Neutrophil (primary cell): ENCODE measurements around the gene AKT3.
"Not testable (repeated sequence)": the region's sequence is repeated elsewhere in the genome, so short reads cannot be mapped to it uniquely, and the experiment has no call there.

Experiments used
- H3K27ac ChIP-seq: fragments of 200-600 bp; sonication (generic); 2 replicates; pipeline ENCODE4 v1.5.1; 2016; ENCODE audit warnings: mild to moderate bottlenecking, moderate library complexity
- H3K27me3 ChIP-seq: fragments of 200-600 bp; sonication (generic); 2 replicates; pipeline ENCODE4 v1.6.0; 2016; ENCODE audit warnings: mild to moderate bottlenecking
- H3K36me3 ChIP-seq: fragments of 200-600 bp; sonication (generic); 2 replicates; pipeline ENCODE4 v1.5.1; 2017
- H3K4me1 ChIP-seq, 2 experiments: fragments of 200-600 bp in 1 of 2; sonication (generic) in 1 of 2; 1 replicate in 1 of 2; 2 replicates in 1 of 2; pipeline versions ENCODE4 v1.5.1 to v1.6.1; 2013 to 2016; ENCODE audit warnings: low read depth in 1 of 2, low read length in 1 of 2, mild to moderate bottlenecking in 1 of 2, moderate library complexity in 1 of 2; ENCODE audit not compliant: control insufficient read depth in 1 of 2, insufficient read depth in 1 of 2
- H3K4me3 ChIP-seq, 2 experiments: fragments of 200-600 bp in 1 of 2; sonication (generic) in 1 of 2; 1 replicate in 1 of 2; 2 replicates in 1 of 2; pipeline ENCODE4 v1.5.1; 2013 to 2016; ENCODE audit warnings: low read depth in 1 of 2, low read length in 1 of 2, mild to moderate bottlenecking in 1 of 2, moderate library complexity in 1 of 2
- H3K9me3 ChIP-seq: fragments of 200-600 bp; sonication (generic); 2 replicates; pipeline ENCODE4 v1.5.1; 2016
- TF ChIP-seq, protein P1 (sequence below): fragments of 200-600 bp; sonication (generic); IDR thresholded peaks from 2 replicates; pipeline ENCODE4 v1.5.1; 2016; ENCODE audit warnings: antibody characterized with exemption

The AKT3 gene

GRCh38 chr1:243595527-243596210 lies 254.4 kb downstream of the AKT3 start:
- H3K36me3 ChIP-seq: no peaks in the 10 kb centered on the region
- TF ChIP-seq, protein P1, sequence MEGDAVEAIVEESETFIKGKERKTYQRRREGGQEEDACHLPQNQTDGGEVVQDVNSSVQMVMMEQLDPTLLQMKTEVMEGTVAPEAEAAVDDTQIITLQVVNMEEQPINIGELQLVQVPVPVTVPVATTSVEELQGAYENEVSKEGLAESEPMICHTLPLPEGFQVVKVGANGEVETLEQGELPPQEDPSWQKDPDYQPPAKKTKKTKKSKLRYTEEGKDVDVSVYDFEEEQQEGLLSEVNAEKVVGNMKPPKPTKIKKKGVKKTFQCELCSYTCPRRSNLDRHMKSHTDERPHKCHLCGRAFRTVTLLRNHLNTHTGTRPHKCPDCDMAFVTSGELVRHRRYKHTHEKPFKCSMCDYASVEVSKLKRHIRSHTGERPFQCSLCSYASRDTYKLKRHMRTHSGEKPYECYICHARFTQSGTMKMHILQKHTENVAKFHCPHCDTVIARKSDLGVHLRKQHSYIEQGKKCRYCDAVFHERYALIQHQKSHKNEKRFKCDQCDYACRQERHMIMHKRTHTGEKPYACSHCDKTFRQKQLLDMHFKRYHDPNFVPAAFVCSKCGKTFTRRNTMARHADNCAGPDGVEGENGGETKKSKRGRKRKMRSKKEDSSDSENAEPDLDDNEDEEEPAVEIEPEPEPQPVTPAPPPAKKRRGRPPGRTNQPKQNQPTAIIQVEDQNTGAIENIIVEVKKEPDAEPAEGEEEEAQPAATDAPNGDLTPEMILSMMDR: no peak
- H3K27ac ChIP-seq: no peak overlapping the region

DNA sequence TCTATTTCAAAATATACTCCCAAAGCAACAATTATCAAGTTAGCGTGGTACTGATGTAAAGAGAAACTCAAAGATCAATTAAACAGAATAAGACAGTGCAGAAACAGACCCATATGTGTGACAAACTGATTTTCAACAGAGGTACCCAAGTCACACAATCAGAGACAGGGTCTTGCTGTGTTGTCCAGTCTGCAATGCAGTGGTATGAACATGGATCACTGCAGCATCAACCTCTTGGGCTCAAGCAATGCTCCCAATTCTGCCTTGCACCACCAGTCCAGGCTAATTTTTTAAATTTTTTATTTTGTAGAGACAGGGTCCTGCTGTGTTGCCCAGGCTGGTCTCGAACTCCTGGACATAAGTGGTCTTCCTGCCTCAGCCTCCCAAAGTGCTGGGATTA lies 255.6 kb downstream of the AKT3 start:
- Histone ChIP-seq H3K36me3 (no peaks in the 10 kb centered on the region), H3K9me3 (no peaks in the 10 kb centered on the region), H3K27ac (no peak overlapping the region), H3K4me1 (no peaks in the 10 kb centered on the region), H3K4me3 (no peak overlapping the region), H3K27me3 (no peaks in the 10 kb centered on the region)
- TF ChIP-seq, protein P1: no peak

More at GRCh38 chr1:243595527-243596210, 254.4 kb downstream of the AKT3 start:
- no peaks in the 10 kb centered on the region for H3K9me3 ChIP-seq
- H3K4me3 ChIP-seq: no peak overlapping the region
- no peaks in the 10 kb centered on the region for H3K27me3 ChIP-seq
- no peaks in the 10 kb centered on the region for H3K4me1 ChIP-seq

- not testable (repeated sequence) for H3K27me3 ChIP-seq, H3K4me1 ChIP-seq, H3K4me3 ChIP-seq, H3K36me3 ChIP-seq, H3K9me3 ChIP-seq, H3K27ac ChIP-seq
These were observed 260.8 kb downstream of the AKT3 start for GRCh38 chr1:243589286-243589685.

GRCh38 chr1:243587823-243588560 lies 262.1 kb downstream of the AKT3 start:
- no peaks in the 10 kb centered on the region for H3K9me3 ChIP-seq
- no peak overlapping the region for H3K27ac ChIP-seq
- TF ChIP-seq, protein P1: no peak
- no peaks in the 10 kb centered on the region for H3K36me3 ChIP-seq
- no peak overlapping the region for H3K4me3 ChIP-seq
- H3K27me3 ChIP-seq: no peaks in the 10 kb centered on the region
- no peaks in the 10 kb centered on the region for H3K4me1 ChIP-seq

GRCh38 chr1:243587285-243587684 lies 262.8 kb downstream of the AKT3 start:
- TF ChIP-seq, protein P1: no peak
- no peak overlapping the region for H3K4me3 ChIP-seq
- no peaks in the 10 kb centered on the region for H3K9me3 ChIP-seq
- H3K36me3 ChIP-seq: no peaks in the 10 kb centered on the region
- no peaks in the 10 kb centered on the region for H3K4me1 ChIP-seq
- H3K27me3 ChIP-seq: no peaks in the 10 kb centered on the region
- no peak overlapping the region for H3K27ac ChIP-seq

DNA sequence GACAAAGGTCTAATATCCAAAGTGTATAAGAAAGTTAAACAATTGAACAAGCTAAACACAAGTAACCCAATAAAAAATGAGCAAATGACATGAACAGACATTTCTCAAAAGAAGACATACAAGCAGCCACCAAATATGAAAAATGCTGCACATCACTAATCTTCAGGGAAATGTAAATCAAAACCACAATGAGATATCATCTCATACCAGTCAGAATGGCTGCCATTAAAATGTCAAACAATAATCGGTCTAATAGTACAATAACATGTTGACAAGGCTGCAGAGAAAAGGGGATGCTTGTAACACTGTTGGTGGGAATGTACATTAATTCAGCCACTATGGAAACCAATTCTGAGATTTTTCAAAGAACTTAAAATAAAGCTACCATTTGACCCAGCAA lies 264.1 kb downstream of the AKT3 start:
- H3K36me3 ChIP-seq: no peaks in the 10 kb centered on the region
- no peaks in the 10 kb centered on the region for H3K9me3 ChIP-seq
- no peak overlapping the region for H3K27ac ChIP-seq
- H3K4me1 ChIP-seq: no peaks in the 10 kb centered on the region
- TF ChIP-seq, protein P1: no peak
- no peaks in the 10 kb centered on the region for H3K27me3 ChIP-seq
- no peak overlapping the region for H3K4me3 ChIP-seq
